Activated CD4-positive, alpha-beta T cell treated with anti-CD3 and anti-CD28 coated beads for 24 hours (primary cell): ENCODE results near the gene CD82.

Experiments used
- DNase-seq, 2 donors: peaks; one replicate each; pipeline ENCODE4 v3.0.0-alpha.2; 2020; ENCODE audit warnings: low read depth in 2 of 2

CD82 gene

DNA sequence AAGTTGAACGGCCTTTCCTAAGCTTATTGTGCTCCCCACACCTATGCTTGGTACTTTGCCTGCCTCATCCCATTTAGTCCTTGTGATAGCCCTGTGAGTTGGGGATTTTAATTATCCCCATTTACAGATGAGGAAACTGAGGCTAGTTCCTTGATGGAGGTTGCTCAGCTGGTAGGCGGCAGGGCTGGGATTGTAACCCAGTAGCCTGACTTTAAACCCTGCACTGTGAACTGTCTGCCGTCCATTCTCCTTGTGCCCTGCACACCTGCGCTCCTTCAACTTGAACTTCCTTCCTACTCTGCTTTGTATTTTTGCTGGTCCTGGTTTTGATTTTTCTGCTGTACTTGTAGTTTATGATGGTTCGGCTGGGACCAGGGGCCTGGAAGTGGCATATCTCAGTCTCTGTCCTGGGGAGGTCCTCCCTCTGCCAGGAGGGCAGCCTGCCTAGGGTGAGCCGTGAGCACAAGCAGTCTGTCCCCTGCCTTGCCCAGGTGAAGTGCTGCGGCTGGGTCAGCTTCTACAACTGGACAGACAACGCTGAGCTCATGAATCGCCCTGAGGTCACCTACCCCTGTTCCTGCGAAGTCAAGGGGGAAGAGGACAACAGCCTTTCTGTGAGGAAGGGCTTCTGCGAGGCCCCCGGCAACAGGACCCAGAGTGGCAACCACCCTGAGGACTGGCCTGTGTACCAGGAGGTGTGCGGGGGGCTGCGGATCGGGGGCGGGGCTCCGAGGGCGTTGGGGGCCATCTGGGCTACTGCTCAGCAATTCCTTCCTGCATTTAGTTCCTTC lies 52.4 kb downstream of the CD82 start:
- DNase-seq: no peak

GRCh38 chr11:44618561-44619425 lies 53.3 kb downstream of the CD82 start:
- no peak for DNase-seq

DNA sequence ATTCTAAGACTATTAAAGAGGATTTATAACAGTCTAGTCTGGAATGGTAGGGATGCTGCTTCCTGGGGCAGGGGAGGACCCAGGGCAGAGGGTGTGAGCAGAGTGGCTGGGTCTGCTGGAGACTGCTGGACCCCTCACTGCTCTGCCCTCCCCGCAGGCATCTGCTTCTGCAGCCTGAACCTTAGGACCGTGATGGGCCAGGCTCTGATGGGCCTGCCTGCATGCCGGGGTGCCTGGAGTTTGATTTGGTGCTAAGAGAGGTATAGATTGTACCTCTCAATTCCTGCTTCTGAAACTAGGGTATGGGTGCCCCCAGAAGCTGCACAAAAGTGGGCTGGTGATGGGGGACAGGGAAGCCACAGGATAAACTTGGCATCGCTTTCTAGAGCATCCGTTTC lies 54.9 kb downstream of the CD82 start:
- no peak for DNase-seq

- DNase-seq: peak; percentile 45 to 58
Measured at GRCh38 chr11:44621140-44621681, 55.7 kb downstream of the CD82 start.

GRCh38 chr11:44621784-44622183 lies 56.3 kb downstream of the CD82 start:
- no peak for DNase-seq

DNA sequence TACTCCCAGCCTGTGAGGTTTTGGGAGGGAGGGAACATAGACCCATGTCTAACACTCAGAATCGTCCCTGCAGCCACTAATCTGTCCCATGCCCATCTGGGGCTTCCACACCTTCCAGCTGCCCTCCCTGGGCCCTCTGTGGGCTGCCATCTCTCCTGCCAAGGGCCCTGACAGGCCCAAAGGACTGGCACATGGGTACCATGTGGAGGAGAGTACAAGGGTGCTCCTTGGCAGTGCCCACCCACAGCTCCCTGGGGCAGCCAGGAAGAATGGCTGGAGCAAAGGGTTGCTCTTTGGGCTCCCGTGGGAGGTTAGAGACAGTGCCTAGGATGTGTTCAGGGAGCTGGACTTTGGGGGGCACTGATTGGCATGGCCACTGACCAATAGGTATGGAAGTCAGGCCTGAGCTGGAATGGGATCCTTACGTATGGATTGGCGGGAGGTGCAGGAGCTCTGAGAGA lies 56.8 kb downstream of the CD82 start:
- DNase-seq: no peak

- DNase-seq: no peak
Measured at GRCh38 chr11:44622721-44623258, 57.3 kb downstream of the CD82 start.

DNA sequence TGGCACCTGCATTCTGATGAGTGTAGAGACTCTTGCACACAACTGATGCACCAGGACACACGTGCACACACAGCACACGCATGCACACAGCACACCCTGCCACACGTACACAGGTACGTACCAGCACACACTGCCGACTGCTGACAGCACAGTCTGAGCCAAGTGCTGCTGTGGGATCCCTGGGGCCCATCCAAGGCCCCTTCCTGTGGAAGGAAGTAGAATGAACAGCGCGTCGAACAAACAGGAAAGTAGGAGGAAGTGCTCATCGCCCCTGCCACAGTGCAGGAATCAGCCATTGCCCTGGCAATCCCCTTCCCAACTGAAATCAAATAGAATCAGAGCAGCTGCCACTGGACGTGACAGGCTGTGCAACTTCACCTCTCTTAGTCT lies 57.9 kb downstream of the CD82 start:
- DNase-seq: no peak

DNA sequence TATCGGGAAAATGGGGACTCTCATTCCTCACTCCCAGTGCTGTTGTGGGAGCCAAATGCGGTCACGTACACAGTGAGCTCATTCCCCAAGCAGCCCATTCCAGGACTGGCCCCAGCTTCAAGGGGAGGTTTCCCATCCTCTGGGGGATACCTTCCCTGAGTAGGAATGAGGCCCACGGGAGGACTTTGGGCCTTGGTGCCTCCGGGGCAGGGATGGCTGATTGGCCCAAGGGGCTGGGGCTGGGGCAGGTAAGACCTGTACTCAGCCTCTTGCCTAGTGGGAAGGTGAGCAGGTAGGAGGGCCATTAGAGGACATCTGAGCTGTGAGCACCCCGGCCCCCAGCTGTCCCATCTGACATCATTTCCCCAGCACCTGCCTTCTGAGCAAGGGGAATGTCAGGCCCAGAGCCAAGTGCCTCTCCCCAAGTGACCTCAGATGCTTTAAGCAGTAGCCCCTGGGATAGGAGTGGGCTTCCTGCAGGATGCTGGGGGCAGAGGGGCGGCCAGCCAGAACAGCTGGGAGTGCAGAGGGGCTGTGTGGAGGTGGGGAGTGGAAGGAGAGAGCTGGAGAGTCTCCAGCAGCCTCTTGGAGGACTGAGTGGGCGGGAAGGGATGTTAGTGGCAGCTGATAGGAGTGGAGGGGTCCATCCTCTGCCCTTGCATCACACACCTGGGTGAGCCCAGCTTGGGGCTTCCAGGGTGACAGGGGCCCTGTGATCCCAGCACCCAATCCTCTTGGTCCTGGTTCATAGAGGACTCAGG lies 58.4 kb downstream of the CD82 start:
- DNase-seq: no peak

- no peak for DNase-seq
Measured at GRCh38 chr11:44624761-44625221, 59.3 kb downstream of the CD82 start.

- DNase-seq: no peak
Measured at GRCh38 chr11:44625759-44626523, 60.5 kb downstream of the CD82 start.

DNA sequence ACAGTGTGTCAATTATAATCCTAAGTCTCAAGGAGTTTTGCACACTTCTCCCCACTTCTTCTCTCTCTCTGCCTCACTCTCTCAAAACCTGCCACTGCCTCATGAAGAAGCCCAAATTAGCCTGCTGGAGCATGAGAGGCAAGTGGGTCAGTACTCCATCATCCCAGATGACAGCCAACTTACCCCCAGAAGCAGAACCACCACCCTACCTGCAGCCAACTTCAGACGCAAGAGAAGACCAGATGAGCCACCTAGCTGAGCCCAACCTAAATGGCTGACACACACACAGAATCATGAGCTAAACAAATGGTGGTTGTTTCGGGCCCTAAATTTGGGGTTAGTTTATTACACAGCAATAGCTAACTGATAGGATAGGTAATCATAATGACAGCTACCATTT lies 61.2 kb downstream of the CD82 start:
- no peak for DNase-seq

GRCh38 chr11:44627165-44627789 lies 61.8 kb downstream of the CD82 start:
- no peak for DNase-seq

- DNase-seq: no peak
Measured at GRCh38 chr11:44627911-44628729, 62.7 kb downstream of the CD82 start.

- DNase-seq: no peak
Measured at GRCh38 chr11:44628730-44629700, 63.6 kb downstream of the CD82 start.

DNA sequence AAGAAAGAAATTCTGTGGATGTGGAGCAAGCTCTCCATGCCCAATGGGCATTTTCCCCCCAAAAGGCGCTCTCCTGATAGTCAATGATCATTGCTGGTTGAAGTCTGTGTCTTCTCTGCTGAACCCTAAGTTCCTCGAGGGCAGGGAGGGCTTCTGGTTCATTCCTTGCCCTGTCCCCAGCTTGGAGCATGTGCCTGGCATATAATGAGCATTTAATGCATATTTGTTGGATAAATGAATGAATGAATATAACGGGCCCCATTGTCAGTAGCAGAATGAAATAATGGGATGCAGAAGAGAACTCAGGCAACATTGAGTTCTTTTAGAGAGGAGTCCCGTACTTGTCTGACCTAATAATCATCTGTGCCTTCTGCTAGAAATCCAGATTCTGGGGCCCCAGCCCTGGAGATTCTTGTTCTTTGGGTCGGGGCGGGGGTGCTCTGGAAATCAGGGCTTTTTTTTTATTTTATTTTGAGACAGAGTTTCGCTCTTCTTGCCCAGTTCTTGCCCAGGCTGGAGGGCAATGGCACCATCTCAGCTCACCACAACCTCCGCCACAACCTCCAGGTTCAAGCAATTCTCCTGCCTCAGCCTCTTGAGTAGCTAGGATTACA lies 64.4 kb downstream of the CD82 start:
- DNase-seq: no peak

DNA sequence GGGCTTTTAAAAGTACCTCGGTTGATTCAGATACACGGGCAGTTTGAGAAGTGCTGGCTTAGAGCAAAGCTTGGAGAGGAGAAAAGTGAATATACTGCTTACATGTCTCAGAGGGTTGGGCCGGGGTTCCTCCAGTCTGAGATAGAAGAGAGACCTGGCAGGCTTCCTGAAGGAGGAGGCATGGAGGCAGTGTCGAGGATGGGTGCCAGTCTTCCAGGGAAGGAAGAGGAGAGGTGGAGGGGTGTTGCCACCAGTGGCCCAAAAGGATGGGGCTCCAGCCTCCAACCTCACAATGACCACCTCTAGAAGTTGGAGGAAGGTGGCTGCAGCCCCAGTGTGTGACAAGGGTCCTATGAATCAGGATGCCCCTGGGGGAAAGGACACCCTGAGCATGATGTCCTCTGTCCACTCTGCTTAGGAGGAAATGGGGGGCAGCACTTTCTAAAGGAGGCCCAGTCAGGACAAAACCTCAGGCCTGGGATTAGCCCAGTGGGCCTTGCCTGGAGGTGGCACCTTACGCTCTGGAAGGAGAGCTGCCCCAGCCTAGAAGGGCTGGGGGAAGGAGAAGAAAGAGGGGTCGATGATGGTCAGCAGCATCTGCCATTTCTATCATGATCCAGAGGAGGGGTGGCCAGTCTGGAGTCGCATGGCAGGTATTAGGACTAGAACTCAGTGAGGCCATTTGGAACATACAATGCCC lies 65.2 kb downstream of the CD82 start:
- DNase-seq: no peak
